Measurements from ENCODE around the gene PMAIP1. TPM values are rescaled to one million over a fixed set of nuclear protein-coding genes. Genes with fewer than 3 reads are reported as not detected.
A peak's percentile ranks its signal among the peaks of the same experiment; 100 is the strongest.
"Not testable (repeated sequence)": the region's sequence is repeated elsewhere in the genome, so short reads cannot be mapped to it uniquely, and the experiment has no call there.

Gene PMAIP1
- 15.7 TPM for total RNA-seq

DNA sequence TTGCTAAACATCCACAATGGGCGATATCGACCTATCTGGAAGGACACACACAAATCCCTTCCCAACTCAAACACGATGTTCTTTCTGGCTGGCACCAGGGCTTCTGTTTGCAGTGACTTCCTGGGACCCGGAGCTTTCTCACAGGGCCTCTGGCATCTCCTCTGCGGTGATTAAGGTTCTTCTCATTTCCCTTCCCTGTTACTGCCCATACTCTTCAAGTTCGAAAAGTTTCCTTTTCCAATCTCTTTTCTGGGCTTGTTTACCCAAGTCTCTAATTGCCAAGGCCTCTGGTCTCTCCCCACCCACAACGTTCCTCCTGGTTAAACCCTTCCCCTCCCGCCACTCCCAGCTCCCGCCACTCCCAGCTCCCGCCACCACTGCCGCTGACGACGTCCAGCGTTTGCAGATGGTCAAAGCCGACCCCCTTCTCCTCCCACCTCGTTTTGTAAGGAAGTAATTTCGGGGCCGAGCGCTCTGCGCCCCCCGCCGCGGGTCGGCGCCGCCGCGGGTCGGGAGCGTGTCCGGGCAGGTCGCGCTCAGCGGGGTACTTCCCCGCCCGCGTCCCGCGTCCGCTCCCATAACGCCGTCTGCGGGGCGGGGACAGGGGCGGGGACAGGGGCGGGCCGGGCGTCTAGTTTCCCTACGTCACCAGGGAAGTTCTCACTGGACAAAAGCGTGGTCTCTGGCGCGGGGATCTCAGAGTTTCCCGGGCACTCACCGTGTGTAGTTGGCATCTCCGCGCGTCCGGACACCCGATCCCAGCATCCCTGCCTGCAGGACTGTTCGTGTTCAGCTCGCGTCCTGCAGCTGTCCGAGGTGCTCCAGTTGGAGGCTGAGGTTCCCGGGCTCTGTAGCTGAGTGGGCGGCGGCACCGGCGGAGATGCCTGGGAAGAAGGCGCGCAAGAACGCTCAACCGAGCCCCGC lies at the start of gene PMAIP1:
PMAIP1 (plus strand) TSS at position 699 of the 924 bp plus-strand sequence; CDS start at position 881, 182 bp downstream.
- peak; percentile 94 for DNase-seq

- DNase-seq = no peak
These were observed 47.9 kb upstream of the PMAIP1 start for GRCh38 chr18:59851784-59852399.

DNA sequence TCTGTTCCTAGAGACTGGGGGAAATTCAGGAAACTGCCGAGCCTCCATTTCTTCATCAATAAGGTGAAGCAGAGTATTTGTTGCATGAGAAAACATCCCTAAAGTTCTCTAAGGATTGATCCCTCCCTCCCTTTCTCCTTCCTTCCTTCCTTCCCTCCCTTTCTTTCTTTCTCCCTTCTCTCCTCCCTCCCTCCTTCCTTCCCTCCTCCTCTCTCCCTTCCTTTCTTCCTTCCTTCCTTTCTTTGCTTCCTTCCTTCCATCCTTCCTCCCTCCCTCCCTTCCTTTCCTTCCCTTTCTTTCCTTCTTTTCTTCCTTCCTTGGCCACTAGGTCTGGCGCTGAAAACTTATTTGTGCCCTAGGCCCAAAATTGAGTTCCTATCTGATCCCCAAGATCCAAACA lies 47.2 kb upstream of the PMAIP1 start:
- DNase-seq = no peak

DNA sequence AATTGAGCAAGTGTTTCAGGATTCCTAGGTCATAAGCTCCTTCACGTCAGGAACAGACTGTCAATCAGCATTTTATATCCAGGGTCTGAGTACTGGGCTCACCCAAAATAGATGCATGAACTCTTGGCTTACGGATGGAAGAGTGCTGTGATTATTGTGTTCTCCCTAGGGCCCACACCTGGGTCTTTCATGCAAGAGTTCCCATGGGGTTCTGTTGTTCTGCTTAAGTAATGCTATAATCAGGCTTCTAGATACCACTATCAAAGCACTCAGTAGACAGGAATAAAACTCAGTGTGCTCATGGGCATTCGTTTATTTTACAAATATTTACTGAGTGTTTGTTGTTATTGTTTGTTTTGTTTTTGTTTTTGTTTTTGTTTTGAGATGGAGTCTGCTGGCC lies 46.4 kb upstream of the PMAIP1 start:
- DNase-seq = no peak

GRCh38 chr18:59853988-59854387 lies 45.8 kb upstream of the PMAIP1 start:
- DNase-seq = not testable (repeated sequence)

DNA sequence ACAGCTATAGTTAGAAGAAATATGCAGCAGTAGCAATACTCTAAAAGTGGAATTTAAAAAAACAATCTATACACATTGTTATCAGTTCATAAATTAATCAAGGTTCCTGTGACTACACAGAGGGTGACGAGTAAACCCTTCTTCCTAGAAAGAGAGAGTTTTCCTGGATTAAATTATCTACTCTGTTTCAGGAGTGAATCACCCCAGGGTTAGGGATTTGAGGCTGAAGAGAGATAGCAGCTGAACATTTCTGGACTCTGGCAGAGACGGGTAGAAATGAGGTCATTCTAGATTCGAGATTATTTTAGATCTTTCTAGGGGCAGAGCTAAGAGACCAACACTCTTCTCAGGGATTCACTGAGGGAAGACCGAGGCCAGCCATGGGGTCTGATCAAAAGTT lies 38.8 kb upstream of the PMAIP1 start:
- DNase-seq = no peak

GRCh38 chr18:59861963-59862819 lies 37.6 kb upstream of the PMAIP1 start:
- no peak for DNase-seq

- DNase-seq = no peak
These were observed 34.4 kb upstream of the PMAIP1 start for GRCh38 chr18:59865241-59865986.

DNA sequence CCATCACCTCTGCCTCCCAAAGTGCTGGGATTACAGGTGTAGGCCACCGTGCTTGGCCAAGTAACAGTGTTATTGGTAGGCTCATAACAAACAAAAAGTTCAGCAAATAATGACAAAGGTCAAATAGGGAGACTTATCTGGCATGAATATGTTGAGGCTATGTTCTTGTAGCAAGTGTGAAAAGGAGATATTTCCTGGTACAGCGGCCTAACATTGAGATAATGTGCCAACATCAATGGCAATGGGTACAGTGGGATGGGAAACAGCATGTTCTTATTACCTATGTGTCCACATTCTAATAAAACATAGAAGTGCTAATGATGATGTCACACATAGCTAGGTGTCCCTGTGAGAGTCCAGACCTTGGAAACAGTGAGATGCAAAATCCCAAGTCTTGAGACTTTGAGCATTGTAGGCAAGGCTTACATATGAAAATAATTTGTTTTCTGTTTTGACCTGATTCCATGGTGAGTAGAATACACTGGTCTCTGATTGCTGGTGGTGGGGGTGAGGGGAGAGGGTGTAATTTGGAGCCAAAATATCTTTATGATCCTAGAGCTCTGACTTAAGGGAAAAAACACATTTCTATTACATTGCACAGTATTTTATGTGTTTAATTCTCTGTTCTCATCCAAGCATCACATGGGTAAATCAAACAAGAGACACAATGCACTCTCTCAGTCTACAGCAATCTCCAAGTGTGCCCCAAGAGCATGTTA lies 33.1 kb upstream of the PMAIP1 start:
- no peak for DNase-seq

GRCh38 chr18:59867337-59868104 lies 32.3 kb upstream of the PMAIP1 start:
- no peak for DNase-seq

DNA sequence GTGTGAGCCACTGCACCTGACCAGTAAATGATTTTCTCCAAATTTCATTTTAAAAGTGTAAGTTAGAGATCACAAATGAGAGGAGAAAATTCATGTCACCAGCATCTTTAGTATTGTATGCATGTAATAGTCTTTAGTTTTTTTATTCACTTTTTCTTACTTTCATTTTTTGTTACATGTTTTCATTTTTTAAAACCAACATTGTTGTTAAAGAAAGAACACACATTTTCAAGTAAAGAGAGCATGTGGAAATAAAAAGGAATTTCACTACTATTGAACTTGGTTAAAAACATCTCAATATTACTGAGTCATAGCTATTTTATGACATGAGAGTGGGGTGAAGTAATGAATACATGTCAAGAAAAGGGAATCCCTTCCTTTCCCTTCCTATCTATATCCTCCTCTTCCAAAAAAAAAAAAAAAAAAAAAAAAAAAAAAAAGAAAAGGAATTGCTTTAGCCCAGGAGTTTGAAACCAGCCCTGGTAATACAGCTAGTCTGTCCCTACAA lies 29.1 kb upstream of the PMAIP1 start:
- DNase-seq = no peak

DNA sequence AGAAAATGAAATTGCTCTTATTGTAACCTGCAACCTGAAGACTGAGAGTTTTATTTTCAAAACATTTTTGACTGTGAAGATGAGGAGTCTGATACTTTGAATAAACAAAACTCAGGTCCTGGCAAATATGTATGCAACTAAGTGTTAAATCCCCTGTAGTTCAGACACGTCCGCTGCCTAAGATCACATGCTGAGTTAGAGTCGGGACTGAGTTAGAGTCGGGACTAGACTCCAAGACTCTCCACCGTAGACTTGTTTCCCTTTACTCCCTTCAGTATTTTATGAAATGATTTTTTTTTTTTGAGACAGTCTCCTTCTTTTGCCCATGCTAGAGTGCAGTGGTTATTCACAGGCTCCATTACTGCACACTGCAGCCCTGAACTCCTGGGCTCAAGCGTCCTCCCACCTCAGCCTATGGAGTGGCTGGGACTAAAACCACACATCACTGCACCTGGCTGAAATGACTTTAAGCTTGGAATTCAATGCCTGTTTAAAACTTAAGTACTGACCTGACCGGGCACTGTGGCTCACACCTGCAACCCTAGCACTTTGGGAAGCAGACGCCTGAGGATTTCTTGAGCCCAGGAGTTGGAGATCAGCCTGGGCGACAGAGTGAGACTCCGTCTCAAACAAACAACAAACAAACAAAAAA lies 28.0 kb upstream of the PMAIP1 start:
- no peak for DNase-seq

GRCh38 chr18:59873641-59874040 lies 26.2 kb upstream of the PMAIP1 start:
- no peak for DNase-seq

DNA sequence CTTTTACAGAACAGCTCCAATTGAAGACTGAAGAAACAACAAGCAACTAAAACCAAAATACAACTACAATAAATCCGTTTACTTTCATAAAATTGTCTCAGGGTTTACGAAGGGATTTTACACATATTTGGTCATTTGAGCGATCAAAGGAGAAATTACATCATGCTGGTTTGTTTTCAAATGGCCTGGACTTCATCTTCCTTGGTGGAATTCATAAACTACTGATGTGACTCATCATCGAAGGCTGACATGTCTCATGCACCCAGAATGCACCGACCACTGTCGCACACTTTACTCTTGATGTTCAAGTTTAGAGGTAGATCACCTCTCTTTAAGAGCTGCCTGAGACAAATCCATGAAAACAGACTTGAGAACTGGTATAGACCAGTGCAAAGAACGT lies 25.6 kb upstream of the PMAIP1 start:
- DNase-seq = no peak

DNA sequence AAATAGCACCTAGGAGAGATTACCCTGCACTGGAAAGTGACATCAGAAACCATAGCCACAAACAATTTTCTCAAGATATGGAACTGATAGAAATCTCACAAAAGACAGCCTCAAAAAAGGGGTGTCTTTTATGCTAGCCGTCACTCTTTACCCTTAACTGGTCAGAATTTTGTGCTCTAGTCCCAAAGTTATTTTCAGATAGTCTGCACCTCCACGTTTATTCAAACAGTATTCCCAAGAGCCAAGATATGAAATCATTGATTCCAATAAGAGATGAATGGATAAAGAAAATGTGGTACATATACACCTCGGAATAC lies 23.5 kb upstream of the PMAIP1 start:
- DNase-seq = no peak

DNA sequence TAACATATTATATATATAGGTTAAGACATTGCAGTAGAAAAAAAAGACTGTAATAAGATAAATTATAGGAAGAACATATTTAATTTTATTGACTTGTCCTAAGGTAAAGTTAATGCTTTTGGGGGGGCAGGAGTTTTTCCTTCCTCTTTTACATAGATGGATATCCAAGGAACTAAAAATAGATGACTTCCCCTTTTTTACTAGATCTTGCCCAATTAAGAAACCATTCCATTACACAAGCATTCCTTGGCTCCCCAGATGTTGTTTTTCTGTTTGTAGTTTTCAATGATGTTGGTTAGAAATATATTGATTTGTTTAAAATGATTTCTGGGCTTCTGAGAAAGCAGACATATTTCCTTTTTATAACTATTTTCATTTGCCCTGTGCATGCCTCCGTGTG lies 22.4 kb upstream of the PMAIP1 start:
- DNase-seq = no peak

GRCh38 chr18:59878644-59879043 lies 21.2 kb upstream of the PMAIP1 start:
- no peak for DNase-seq

DNA sequence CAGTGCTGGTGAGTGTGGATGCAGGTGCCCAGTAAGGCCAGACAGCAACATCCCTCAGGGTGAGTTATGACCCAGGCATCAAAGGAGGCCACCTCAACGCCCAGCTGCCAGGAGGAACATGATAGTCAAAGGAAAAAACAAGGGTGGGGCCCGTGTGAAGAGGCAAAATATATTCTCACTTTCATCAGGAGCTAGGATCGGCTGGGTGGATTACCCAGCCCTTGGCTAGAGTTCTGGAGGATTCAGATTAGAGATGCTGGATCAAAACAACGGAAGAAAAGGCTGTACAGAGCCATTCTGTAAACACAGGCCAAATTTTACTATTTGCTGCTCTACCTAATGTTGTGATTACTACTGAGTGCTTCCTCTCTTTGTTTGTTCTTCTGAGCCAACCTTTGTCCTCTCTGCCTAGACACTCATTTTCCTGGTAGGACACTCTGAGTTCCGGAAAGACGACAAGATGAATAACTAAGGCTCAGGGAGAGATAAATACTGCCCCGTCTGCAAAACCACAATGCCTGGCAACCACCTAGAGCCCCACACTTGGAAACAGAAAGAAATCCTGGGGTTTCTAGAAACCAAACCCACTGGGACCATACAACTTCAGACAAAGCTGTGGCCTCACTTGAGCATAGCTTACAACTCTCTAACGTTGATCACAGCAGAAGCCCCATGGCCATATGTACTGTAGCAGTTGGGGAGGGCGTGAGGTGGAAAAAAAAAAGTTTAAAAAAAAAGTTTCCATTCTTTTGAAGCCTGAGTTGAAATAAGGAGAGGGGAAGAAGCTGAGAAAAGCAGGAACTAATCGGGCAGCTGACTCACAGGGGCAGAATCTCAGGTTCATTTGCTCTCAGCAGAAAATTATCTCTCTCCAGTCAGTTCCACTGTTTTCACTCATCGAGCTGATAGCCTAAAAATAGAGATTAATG lies 17.8 kb upstream of the PMAIP1 start:
- DNase-seq = no peak

GRCh38 chr18:59884351-59884750 lies 15.4 kb upstream of the PMAIP1 start:
- DNase-seq = no peak

All from tongue (tissue), 2 donors.